GM12878 (cell line): ENCODE data around the gene GRB10.
"Not testable (repeated sequence)": the region's sequence is repeated elsewhere in the genome, so short reads cannot be mapped to it uniquely, and the experiment has no call there.

ENCODE experiments used
- CTCF ChIP-seq, 3 experiments: IDR thresholded peaks in 2 of 3; conservative IDR thresholded peaks in 1 of 3; 2 replicates each; pipeline ENCODE4 v1.5.1; 2011; ENCODE audit warnings: low read depth in 3 of 3, low read length in 3 of 3, mild to moderate bottlenecking in 3 of 3, control low read depth in 2 of 3, moderate library complexity in 2 of 3, inconsistent platforms in 1 of 3, mixed read lengths in 1 of 3; ENCODE audit not compliant: control insufficient read depth in 2 of 3, insufficient read depth in 1 of 3; ENCODE audit errors: extremely low read depth in 1 of 3
- EZH2 ChIP-seq: IDR thresholded peaks from 2 replicates; pipeline ENCODE4 v1.6.1; 2012; ENCODE audit warnings: low read depth, mild to moderate bottlenecking, control low read depth, inconsistent platforms, low read length, borderline replicate concordance; ENCODE audit not compliant: control insufficient read depth
- GABPA ChIP-seq: IDR thresholded peaks from 2 replicates; pipeline ENCODE4 v1.6.1; 2014; ENCODE audit warnings: antibody characterized with exemption, low read depth, mild to moderate bottlenecking, inconsistent platforms
- HDAC2 ChIP-seq: fragments of 200-600 bp; sonication (generic); IDR thresholded peaks from 2 replicates; pipeline ENCODE4 v1.6.1; 2017
- RFX5 ChIP-seq: IDR thresholded peaks from 2 replicates; pipeline ENCODE4 v1.6.1; 2011; ENCODE audit warnings: low read depth, low read length, improper control_type of control experiment
- SP1 ChIP-seq: IDR thresholded peaks from one replicate; pipeline ENCODE4 v1.6.1; 2011; ENCODE audit warnings: low read depth, low read length
- SUPT20H ChIP-seq: IDR thresholded peaks from 2 replicates; pipeline ENCODE4 v1.6.1; 2011; ENCODE audit warnings: low read depth, mild to moderate bottlenecking, low read length, moderate library complexity, borderline replicate concordance; ENCODE audit not compliant: control insufficient read depth
- YBX1 ChIP-seq: fragments of 450-650 bp; IDR thresholded peaks from 2 replicates; pipeline ENCODE4 v1.6.1; 2016; ENCODE audit warnings: antibody characterized with exemption
- TF ChIP-seq, protein P1 (sequence below): IDR thresholded peaks from 2 replicates; pipeline ENCODE4 v1.6.1; 2011; ENCODE audit warnings: low read depth, low read length, improper control_type of control experiment, borderline replicate concordance

GRCh38 chr7:50582271-50582670 is 200.4 kb downstream of the GRB10 start:
- TF ChIP-seq EZH2; SUPT20H; CTCF (IDR thresholded peaks at IDR 0.05 in 2 of 3, conservative IDR thresholded peaks at IDR 0.05 in 1 of 3; ENCODE audit: control insufficient read depth in 2 of 3, extremely low read depth in 1 of 3, insufficient read depth in 1 of 3, low read depth in 3 of 3, low read length in 3 of 3); RFX5; SP1; YBX1; HDAC2; GABPA: not testable (repeated sequence)
- TF ChIP-seq, protein P1, sequence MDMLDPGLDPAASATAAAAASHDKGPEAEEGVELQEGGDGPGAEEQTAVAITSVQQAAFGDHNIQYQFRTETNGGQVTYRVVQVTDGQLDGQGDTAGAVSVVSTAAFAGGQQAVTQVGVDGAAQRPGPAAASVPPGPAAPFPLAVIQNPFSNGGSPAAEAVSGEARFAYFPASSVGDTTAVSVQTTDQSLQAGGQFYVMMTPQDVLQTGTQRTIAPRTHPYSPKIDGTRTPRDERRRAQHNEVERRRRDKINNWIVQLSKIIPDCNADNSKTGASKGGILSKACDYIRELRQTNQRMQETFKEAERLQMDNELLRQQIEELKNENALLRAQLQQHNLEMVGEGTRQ = not testable (repeated sequence)
